ENCODE data around the gene CEACAM5.
"Not testable (repeated sequence)": the region's sequence is repeated elsewhere in the genome, so short reads cannot be mapped to it uniquely, and the experiment has no call there.

CEACAM5 gene

GRCh38 chr19:41700381-41701195 is 7.8 kb upstream of the CEACAM5 start:
- no peak for DNase-seq (ENCODE audit: low read depth)

- no peak for DNase-seq (ENCODE audit: low read depth)
Observed at GRCh38 chr19:41701401-41702075, 6.9 kb upstream of the CEACAM5 start.

GRCh38 chr19:41702171-41702651 is 6.2 kb upstream of the CEACAM5 start:
- no peak for DNase-seq (ENCODE audit: low read depth)

- no peak for DNase-seq (ENCODE audit: low read depth)
Observed at GRCh38 chr19:41703602-41704293, 4.7 kb upstream of the CEACAM5 start.

DNA sequence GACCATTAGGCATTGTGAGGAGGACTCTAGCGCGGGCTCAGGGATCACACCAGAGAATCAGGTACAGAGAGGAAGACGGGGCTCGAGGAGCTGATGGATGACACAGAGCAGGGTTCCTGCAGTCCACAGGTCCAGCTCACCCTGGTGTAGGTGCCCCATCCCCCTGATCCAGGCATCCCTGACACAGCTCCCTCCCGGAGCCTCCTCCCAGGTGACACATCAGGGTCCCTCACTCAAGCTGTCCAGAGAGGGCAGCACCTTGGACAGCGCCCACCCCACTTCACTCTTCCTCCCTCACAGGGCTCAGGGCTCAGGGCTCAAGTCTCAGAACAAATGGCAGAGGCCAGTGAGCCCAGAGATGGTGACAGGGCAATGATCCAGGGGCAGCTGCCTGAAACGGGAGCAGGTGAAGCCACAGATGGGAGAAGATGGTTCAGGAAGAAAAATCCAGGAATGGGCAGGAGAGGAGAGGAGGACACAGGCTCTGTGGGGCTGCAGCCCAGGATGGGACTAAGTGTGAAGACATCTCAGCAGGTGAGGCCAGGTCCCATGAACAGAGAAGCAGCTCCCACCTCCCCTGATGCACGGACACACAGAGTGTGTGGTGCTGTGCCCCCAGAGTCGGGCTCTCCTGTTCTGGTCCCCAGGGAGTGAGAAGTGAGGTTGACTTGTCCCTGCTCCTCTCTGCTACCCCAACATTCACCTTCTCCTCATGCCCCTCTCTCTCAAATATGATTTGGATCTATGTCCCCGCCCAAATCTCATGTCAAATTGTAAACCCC is 2.8 kb upstream of the CEACAM5 start:
- no peak for DNase-seq (ENCODE audit: low read depth)

- DNase-seq (ENCODE audit: low read depth), result peak; percentile 37
Observed at GRCh38 chr19:41706741-41707501, 1.5 kb upstream of the CEACAM5 start.

DNA sequence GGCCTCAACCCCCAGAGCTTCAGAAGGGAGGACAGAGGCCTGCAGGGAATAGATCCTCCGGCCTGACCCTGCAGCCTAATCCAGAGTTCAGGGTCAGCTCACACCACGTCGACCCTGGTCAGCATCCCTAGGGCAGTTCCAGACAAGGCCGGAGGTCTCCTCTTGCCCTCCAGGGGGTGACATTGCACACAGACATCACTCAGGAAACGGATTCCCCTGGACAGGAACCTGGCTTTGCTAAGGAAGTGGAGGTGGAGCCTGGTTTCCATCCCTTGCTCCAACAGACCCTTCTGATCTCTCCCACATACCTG is 969 bp upstream of the CEACAM5 start:
- DNase-seq (ENCODE audit: low read depth), result no peak

- DNase-seq (ENCODE audit: low read depth), result no peak
Observed at GRCh38 chr19:41707871-41708371, 505 bp upstream of the CEACAM5 start.

GRCh38 chr19:41709516-41709915 is 1.1 kb downstream of the CEACAM5 start:
- not testable (repeated sequence) for DNase-seq (ENCODE audit: low read depth)

- DNase-seq (ENCODE audit: low read depth), result no peak
Observed at GRCh38 chr19:41709951-41710645, 1.7 kb downstream of the CEACAM5 start.

- DNase-seq (ENCODE audit: low read depth), result no peak
Observed at GRCh38 chr19:41711376-41712261, 3.2 kb downstream of the CEACAM5 start.

- DNase-seq (ENCODE audit: low read depth), result no peak
Observed at GRCh38 chr19:41714598-41714997, 6.2 kb downstream of the CEACAM5 start.

DNA sequence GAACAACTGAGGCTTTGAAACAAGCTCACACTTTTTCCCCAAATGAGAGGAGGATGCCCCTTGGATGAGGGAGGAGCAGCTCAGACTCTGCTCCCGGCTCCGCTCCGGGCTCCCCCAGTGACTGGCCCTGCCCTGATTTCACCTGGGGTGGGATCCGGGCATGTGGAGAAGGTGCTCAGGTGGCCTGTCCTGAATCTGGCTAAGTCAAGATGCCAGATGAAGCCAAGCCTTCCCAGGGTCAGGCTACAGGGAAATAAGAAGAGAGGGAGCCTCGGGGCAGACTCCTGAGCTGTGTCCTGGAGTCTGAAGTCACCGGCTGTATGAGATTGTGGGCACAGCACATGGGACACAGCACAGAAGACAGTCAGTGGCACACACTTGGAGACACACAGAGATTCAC is 10.3 kb downstream of the CEACAM5 start:
- DNase-seq (ENCODE audit: low read depth), result no peak

GRCh38 chr19:41720103-41720502 is 11.7 kb downstream of the CEACAM5 start:
- DNase-seq (ENCODE audit: low read depth), result no peak

GRCh38 chr19:41726493-41726892 is 18.1 kb downstream of the CEACAM5 start:
- no peak for DNase-seq (ENCODE audit: low read depth)

DNA sequence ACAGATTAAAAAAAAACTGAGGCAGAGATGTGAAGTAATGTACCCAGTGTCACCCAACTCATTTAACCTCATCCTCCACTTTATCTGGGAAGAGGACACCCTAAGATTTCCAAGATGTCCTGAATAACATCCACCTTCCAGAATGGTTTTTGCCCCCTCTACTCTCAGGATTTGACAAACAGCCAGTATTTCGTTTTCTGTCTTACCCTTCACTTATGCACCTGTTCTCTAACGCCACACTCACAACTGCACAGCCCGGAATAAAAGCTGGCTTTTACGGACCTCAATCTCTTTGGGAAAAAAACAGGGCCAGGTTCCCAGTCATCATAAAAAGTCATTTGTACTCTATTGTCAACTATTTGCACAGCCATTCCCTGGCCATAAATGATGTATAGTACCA is 25.7 kb downstream of the CEACAM5 start:
- DNase-seq (ENCODE audit: low read depth), result no peak

DNA sequence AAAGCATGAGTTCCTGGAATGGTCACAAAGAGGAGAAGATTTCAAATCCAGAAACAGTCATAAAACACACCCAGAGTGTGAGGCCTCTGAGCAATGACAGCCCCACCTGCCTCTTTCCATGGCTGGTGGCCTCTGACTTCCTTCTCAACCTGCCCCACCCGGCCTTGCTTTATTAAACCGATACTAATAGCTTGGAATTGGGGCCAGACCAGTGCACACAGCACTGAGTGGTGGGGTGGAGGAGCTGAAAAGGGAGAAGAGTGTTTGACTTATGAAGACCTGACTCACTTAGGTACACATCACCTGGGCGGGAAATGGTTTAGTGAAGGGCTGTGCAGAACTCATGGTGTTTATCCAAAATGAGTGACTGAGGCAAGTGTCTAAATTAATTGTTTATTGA is 26.2 kb downstream of the CEACAM5 start:
- no peak for DNase-seq (ENCODE audit: low read depth)

GRCh38 chr19:41735071-41735600 is 26.7 kb downstream of the CEACAM5 start:
- DNase-seq (ENCODE audit: low read depth), result no peak

DNA sequence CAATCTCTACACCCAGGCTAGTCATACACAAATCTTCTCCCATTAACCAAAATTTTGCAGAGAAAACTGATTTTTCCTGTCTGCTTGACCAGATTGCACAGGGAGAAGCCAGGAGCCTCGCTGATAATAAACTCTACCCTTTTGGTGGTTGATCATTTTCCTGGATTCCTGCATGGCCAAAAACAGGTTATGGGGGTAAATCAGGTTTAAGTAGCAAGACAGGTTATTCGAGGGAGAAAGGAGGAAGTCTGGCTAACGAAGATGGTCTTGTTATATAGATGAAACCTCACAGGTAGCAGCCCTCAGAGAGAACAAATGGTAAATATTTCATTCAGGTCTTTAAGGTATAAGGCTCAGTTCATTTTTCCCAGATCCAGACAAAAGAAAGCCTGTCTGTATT is 30.9 kb downstream of the CEACAM5 start:
- DNase-seq (ENCODE audit: low read depth), result no peak
